GM12892 (cell line): ENCODE results near the gene CD69.

ENCODE experiments used
- POLR2A ChIP-seq: IDR thresholded peaks from 2 replicates; pipeline ENCODE4 v1.6.1; 2011; ENCODE audit warnings: low read depth, low read length, control low read depth
- POLR2AphosphoS5 ChIP-seq: IDR thresholded peaks from 2 replicates; pipeline ENCODE4 v1.6.1; 2011; ENCODE audit warnings: low read depth, low read length, control low read depth
- TAF1 ChIP-seq: IDR thresholded peaks from 2 replicates; pipeline ENCODE4 v1.6.1; 2011; ENCODE audit warnings: low read depth, mild to moderate bottlenecking, control low read depth, low read length, borderline replicate concordance

DNA sequence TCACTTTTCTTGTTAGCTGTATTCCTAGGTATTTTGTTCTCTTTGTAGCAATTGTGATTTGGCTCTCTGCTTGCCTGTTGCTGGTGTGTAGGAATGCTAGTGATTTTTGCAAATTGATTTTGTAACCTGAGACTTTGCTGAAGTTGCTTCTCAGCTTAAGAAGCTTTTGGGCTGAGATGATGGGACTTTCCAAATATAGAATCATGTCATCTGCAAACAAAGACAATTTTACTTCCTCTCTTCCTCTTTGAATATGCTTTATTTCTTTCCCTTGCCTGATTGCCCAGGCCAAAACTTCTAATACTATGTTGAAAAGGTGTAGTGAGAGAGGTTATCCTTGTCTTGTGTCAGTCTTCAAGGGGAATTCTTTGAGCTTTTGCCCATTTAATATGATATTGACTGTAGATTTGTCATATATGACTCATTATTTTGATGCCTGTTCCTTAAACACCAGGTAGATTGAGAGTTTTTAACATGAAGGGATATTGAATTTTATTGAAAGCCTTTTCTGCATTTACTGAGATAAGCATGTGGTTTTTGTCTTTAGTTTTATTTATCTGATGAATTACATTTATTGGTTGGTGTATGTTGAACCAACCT lies 54.5 kb downstream of the CD69 start:
- TF ChIP-seq POLR2A (no peak), TAF1 (no peak), POLR2AphosphoS5 (no peak)
